HCT116 (cell line): ENCODE data around the gene MEF2B. TPM values are rescaled to one million over a fixed set of nuclear protein-coding genes. Genes with fewer than 3 reads are reported as not detected.

ENCODE experiments used
- ATAC-seq: fragments of 200-7000 bp; cut with Tn5 transposase; 2 replicates; pipeline ENCODE4 v1.9.1; 2020; ENCODE audit warnings: mild to moderate bottlenecking, moderate library complexity
- BruUV-seq: library from RNA; stranded (reverse); fragments of 400-500 nt; replicated peaks from 2 replicates; lab custom pipeline; 2021; lab: Mats Ljungman, UMichigan
- CTCF ChIA-PET: fragments of 300-600 bp; sonication (Branson Sonifier 250); formaldehyde crosslinking; loops from one replicate; lab custom pipeline; 2021; ENCODE audit warnings: antibody characterized with exemption; lab: Charles Lee
- POLR2A ChIA-PET: fragments of 300-600, 350-600 bp; sonication (Branson Sonifier 250); formaldehyde crosslinking; loops from one replicate; lab custom pipeline; 2021; ENCODE audit warnings: antibody characterized with exemption; lab: Charles Lee
- RAD21 ChIA-PET, 2 experiments: fragments of 300-600 bp; sonication (Branson Sonifier 250); formaldehyde crosslinking; loops; one replicate each; lab custom pipeline; 2023; ENCODE audit warnings: low total read pairs in 2 of 2; ENCODE audit not compliant: uncharacterized antibody in 2 of 2, unreplicated experiment in 2 of 2, low non-redundant PET in 1 of 2; lab: Charles Lee
- DNase-seq: peaks from one replicate; pipeline ENCODE4 v3.0.0-alpha.2; 2010; ENCODE audit warnings: low read depth, low spot score
- H2AFZ ChIP-seq: fragments of 200-600 bp; shearing (Covaris generic), sonication (generic); 2 replicates; pipeline ENCODE4 v1.6.1; 2017; ENCODE audit warnings: low read depth, mixed run types, mixed read lengths, antibody characterized with exemption, low read length; ENCODE audit not compliant: poor library complexity, severe bottlenecking
- H3K27ac ChIP-seq: 2 replicates; pipeline ENCODE4 v1.5.1; 2012; ENCODE audit warnings: low read depth, low read length
- H3K27me3 ChIP-seq: fragments of 200-600 bp; sonication (generic); 2 replicates; pipeline ENCODE4 v1.6.1; 2016; ENCODE audit warnings: mixed run types, low read length, mixed read lengths; ENCODE audit not compliant: insufficient read depth
- H3K36me3 ChIP-seq, 2 experiments: fragments of 200-500 bp in 1 of 2; fragments of 200-600 bp in 1 of 2; sonication (Bioruptor generic) in 1 of 2; sonication (generic) in 1 of 2; 2 replicates each; pipeline versions ENCODE4 v1.5.1 to v1.6.1; 2014 to 2016; ENCODE audit warnings: low read length in 2 of 2, inconsistent platforms in 1 of 2, mixed read lengths in 1 of 2, mixed run types in 1 of 2; ENCODE audit not compliant: insufficient read depth in 2 of 2, control insufficient read depth in 1 of 2
- H3K4me1 ChIP-seq, 2 experiments: fragments of 200-600 bp in 1 of 2; sonication (generic) in 1 of 2; 2 replicates each; pipeline versions ENCODE4 v1.5.1 to v1.6.1; 2012 to 2017; ENCODE audit warnings: low read length in 2 of 2, inconsistent platforms in 1 of 2, mild to moderate bottlenecking in 1 of 2, mixed read lengths in 1 of 2, mixed run types in 1 of 2, moderate library complexity in 1 of 2; ENCODE audit not compliant: insufficient read depth in 2 of 2, control insufficient read depth in 1 of 2
- H3K4me2 ChIP-seq: fragments of 200-600 bp; sonication (generic); 2 replicates; pipeline ENCODE4 v1.6.1; 2017; ENCODE audit warnings: mixed run types, low read length, mixed read lengths
- H3K4me3 ChIP-seq, 2 experiments: fragments of 200-600 bp in 1 of 2; sonication (generic) in 1 of 2; replicated peaks in 1 of 2; 2 replicates each; pipeline ENCODE4 v1.5.1; 2011 to 2016; ENCODE audit warnings: low read length in 2 of 2, control low read depth in 1 of 2, low read depth in 1 of 2, mild to moderate bottlenecking in 1 of 2, mixed read lengths in 1 of 2, mixed run types in 1 of 2
- H3K79me2 ChIP-seq: fragments of 200-600 bp; sonication (generic); 2 replicates; pipeline ENCODE4 v1.6.1; 2017; ENCODE audit warnings: mild to moderate bottlenecking, mixed run types, low read length, moderate library complexity, mixed read lengths; ENCODE audit not compliant: insufficient read depth
- H3K9ac ChIP-seq: fragments of 200-600 bp; sonication (generic); 2 replicates; pipeline ENCODE4 v1.6.1; 2016; ENCODE audit warnings: low read length, mixed read lengths
- H3K9me2 ChIP-seq: fragments of 200-600 bp; sonication (generic), shearing (Covaris generic); 2 replicates; pipeline ENCODE4 v1.6.1; 2017; ENCODE audit warnings: mixed run types, mild to moderate bottlenecking, moderate library complexity; ENCODE audit not compliant: insufficient read depth
- H3K9me3 ChIP-seq, 2 experiments: fragments of 200-500 bp in 1 of 2; fragments of 200-600 bp in 1 of 2; sonication (Bioruptor generic) in 1 of 2; sonication (generic) in 1 of 2; 2 replicates each; pipeline ENCODE4 v1.6.1; 2014 to 2017; ENCODE audit warnings: low read length in 2 of 2, mixed read lengths in 2 of 2, inconsistent platforms in 1 of 2, low read depth in 1 of 2, mild to moderate bottlenecking in 1 of 2, mixed run types in 1 of 2, moderate library complexity in 1 of 2; ENCODE audit not compliant: control insufficient read depth in 1 of 2, insufficient read depth in 1 of 2
- H4K20me1 ChIP-seq: fragments of 200-600 bp; sonication (generic), shearing (Covaris generic); 2 replicates; pipeline ENCODE4 v1.6.1; 2017; ENCODE audit warnings: mixed run types, mild to moderate bottlenecking, moderate library complexity; ENCODE audit not compliant: insufficient read depth
- CBX3 ChIP-seq: IDR thresholded peaks from 2 replicates; pipeline ENCODE4 v1.6.1; 2012; ENCODE audit warnings: low read depth
- CEBPB ChIP-seq: IDR thresholded peaks from 2 replicates; pipeline ENCODE4 v1.6.1; 2012; ENCODE audit warnings: low read depth
- ELF1 ChIP-seq: IDR thresholded peaks from 2 replicates; pipeline ENCODE4 v1.6.1; 2012; ENCODE audit warnings: low read depth, borderline replicate concordance
- JUND ChIP-seq: IDR thresholded peaks from 2 replicates; pipeline ENCODE4 v1.6.1; 2012
- POLR2AphosphoS5 ChIP-seq: IDR thresholded peaks from 2 replicates; pipeline ENCODE4 v1.6.1; 2011; ENCODE audit warnings: mild to moderate bottlenecking, low read depth, low read length, moderate library complexity
- REST ChIP-seq: IDR thresholded peaks from 2 replicates; pipeline ENCODE4 v1.6.1; 2012; ENCODE audit warnings: low read depth
- SP1 ChIP-seq: IDR thresholded peaks from 2 replicates; pipeline ENCODE4 v1.6.1; 2012; ENCODE audit warnings: low read depth
- SRF ChIP-seq: IDR thresholded peaks from 2 replicates; pipeline ENCODE4 v1.6.1; 2012; ENCODE audit warnings: low read depth
- TCF7L2 ChIP-seq: IDR thresholded peaks from 2 replicates; pipeline ENCODE4 v1.7.0; 2011; ENCODE audit warnings: borderline replicate concordance, inconsistent platforms; ENCODE audit not compliant: insufficient read depth, insufficient read length; ENCODE audit errors: extremely low read depth
- ZFX ChIP-seq: fragments of 450-650 bp; IDR thresholded peaks from 2 replicates; pipeline ENCODE4 v1.6.1; 2017
- ZNF274 ChIP-seq: fragments of 200-500 bp; sonication (Bioruptor generic); IDR thresholded peaks from 2 replicates; pipeline ENCODE4 v1.6.1; 2014; ENCODE audit warnings: mild to moderate bottlenecking, low read depth, low read length, inconsistent platforms
- intact Hi-C: fragments of 100-400 bp; cut with micrococcal nuclease; formaldehyde crosslinking; loops from 2 replicates; pipeline ENCODE4 v1.10.0; 2022
- total RNA-seq: library from RNA; stranded (reverse); gene quantifications from one replicate; pipeline ENCODE4 v1.2.1, GENCODE V29; 2021; ENCODE audit not compliant: unreplicated experiment
- TF ChIP-seq, protein P1 (sequence below): IDR thresholded peaks from 2 replicates; pipeline ENCODE4 v1.6.1; 2012

The MEF2B gene
- total RNA-seq, 1 experiment from 2014 or later = 7.9 TPM

GRCh38 chr19:19193926-19194325 is 23.9 kb upstream of the MEF2B start:
- BruUV-seq = no TSS peak
- H3K9ac ChIP-seq = peak overlapping the region; percentile 98; the same call in 1 of the 2 replicates

More at GRCh38 chr19:19193926-19194325, 23.9 kb upstream of the MEF2B start:
- ChIA-PET RAD21 (no interaction called here), CTCF (interaction anchor here (1.3 kb wide), 1 partner anchor 19 kb away, joined by 7 read pairs; no protein-coding TSS in a partner anchor), POLR2A (interaction anchor here (2.1 kb wide), 1 partner anchor 9 kb away, joined by 15 read pairs; the partner anchor contains the start of gene NR2C2AP)
- H3K4me2 ChIP-seq = peak overlapping the region; percentile 98
- intact Hi-C loops = no loop called here
- H2AFZ ChIP-seq = no peak overlapping the region
- peaks cover 3 to 7% of the 10 kb centered on the region in 2 experiments; a peak in 2 of 4 replicates for H3K36me3 ChIP-seq
- ATAC-seq (no peak), DNase-seq (no peak)
- peaks cover 16 to 22% of the 10 kb centered on the region in 2 experiments; a peak in 3 of 4 replicates for H3K4me1 ChIP-seq
- H3K9me2 ChIP-seq = no peaks in the 10 kb centered on the region
- peak overlapping the region; percentile 98 to 99 for H3K4me3 ChIP-seq
- peaks cover 40% of the 10 kb centered on the region for H3K79me2 ChIP-seq
- no peaks in the 10 kb centered on the region for H3K9me3 ChIP-seq
- no peaks in the 10 kb centered on the region for H3K27me3 ChIP-seq
- H4K20me1 ChIP-seq = no peaks in the 10 kb centered on the region
- H3K27ac ChIP-seq = peak overlapping the region; percentile 84; the same call in 1 of the 2 replicates
- TF ChIP-seq CEBPB = no peak
- TF ChIP-seq CBX3 = no peak
- no peak for TF ChIP-seq ELF1
- TF ChIP-seq, protein P1, sequence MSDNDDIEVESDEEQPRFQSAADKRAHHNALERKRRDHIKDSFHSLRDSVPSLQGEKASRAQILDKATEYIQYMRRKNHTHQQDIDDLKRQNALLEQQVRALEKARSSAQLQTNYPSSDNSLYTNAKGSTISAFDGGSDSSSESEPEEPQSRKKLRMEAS = no peak
- no peak for TF ChIP-seq JUND
- TF ChIP-seq ZFX = no peak
- no peak for TF ChIP-seq ZNF274
- TF ChIP-seq SP1 = no peak
- TF ChIP-seq TCF7L2 = no peak
- TF ChIP-seq REST = no peak
- TF ChIP-seq SRF = no peak
- TF ChIP-seq POLR2AphosphoS5 = no peak
